GM12892 (cell line): ENCODE measurements around the gene TRIM24.

Experiments
- DNase-seq: peaks from one replicate; pipeline ENCODE4 v3.0.0; 2011; ENCODE audit not compliant: insufficient read length
- FAIRE-seq: peaks from 2 replicates; lab custom pipeline; 2011; peaks lifted over from hg19 to GRCh38; lab: Jason Lieb, UNC
- POLR2A ChIP-seq: IDR thresholded peaks from 2 replicates; pipeline ENCODE4 v1.6.1; 2011; ENCODE audit warnings: low read depth, low read length, control low read depth
- POLR2AphosphoS5 ChIP-seq: IDR thresholded peaks from 2 replicates; pipeline ENCODE4 v1.6.1; 2011; ENCODE audit warnings: low read depth, low read length, control low read depth
- TAF1 ChIP-seq: IDR thresholded peaks from 2 replicates; pipeline ENCODE4 v1.6.1; 2011; ENCODE audit warnings: low read depth, mild to moderate bottlenecking, control low read depth, low read length, borderline replicate concordance

Gene TRIM24

DNA sequence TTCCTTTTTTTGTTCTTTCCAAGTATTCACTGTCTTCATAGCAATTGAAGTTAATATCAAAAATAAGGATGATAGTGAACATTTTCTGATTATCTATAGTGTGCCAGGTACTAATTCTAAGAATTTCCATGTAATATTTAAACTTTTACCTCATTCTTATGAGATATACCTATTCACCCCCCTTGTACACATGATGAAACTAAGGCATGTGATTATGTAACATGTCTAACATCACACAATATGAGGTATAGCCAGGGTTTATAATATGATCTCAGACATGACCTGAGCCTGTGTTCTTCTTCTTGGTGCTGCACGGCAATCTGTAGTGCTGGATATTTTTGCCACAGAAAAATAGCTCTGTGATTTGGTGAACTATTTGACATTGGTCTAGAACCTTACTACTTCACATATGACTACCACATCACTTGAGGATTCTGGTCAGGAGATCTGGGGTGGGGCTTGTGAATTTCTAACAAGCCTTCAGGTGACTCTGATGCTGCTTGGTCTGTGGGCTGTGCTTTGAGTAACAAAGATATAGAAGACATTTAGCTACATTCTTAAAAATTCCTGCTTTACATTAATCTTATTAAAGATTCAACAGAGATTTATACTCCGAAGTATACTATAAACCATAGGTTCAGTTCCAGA is 79.1 kb downstream of the TRIM24 start:
- FAIRE-seq (no peak), DNase-seq (no peak)
- TF ChIP-seq POLR2AphosphoS5 (no peak), TAF1 (no peak), POLR2A (no peak)

DNA sequence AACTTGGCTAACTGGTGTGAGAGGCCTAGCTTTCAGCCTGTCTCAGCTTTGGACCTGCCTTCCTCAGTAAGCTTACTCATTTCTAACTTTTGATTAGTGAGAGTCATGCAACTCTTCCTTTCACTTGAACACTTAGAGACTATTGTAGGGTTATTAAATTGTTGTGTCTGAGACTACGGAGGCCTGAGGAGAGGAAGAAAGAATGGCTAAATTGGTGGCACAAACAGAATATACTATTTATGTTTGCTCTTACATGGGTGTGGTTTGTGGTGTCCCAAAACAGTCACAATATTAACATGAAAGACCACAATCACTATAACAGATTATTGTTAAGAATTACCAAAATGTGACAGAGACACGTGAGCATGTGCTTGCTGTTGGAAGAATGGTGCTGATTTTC is 82.1 kb downstream of the TRIM24 start:
- DNase-seq (no peak), FAIRE-seq (no peak)
- TF ChIP-seq TAF1 (no peak), POLR2A (no peak), POLR2AphosphoS5 (no peak)

DNA sequence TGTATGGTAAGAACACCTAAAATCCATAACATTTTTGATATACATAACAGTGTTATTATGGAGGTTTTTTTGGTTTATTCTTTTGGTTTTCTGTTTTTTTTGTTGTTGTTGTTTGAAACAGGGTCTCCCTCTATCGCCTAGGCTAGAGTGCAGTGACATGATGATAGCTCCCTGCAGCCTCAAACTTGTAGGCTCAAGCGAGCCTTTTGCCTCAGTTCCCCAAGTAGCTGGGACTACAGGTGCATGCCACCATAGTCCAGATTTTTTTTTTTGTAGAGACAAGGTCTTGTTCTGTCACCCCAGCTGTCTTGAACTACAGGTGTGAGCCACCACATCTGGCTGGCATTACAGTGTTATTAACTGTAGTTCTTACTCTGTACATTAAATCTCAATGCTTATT is 83.7 kb downstream of the TRIM24 start:
- DNase-seq (no peak), FAIRE-seq (no peak)
- TF ChIP-seq POLR2AphosphoS5 (no peak), TAF1 (no peak), POLR2A (no peak)

- no peak for TF ChIP-seq TAF1
- no peak for TF ChIP-seq POLR2AphosphoS5
- no peak for TF ChIP-seq POLR2A
- DNase-seq (no peak), FAIRE-seq (no peak)
Observed at GRCh38 chr7:138545123-138545522, 85.1 kb downstream of the TRIM24 start.

- TF ChIP-seq POLR2AphosphoS5 = no peak
- TF ChIP-seq POLR2A = no peak
- no peak for TF ChIP-seq TAF1
- FAIRE-seq = no peak
- DNase-seq = no peak
Observed at GRCh38 chr7:138546064-138546619, 86.1 kb downstream of the TRIM24 start.

- no peak for TF ChIP-seq POLR2A
- no peak for FAIRE-seq
- DNase-seq = no peak
Observed at GRCh38 chr7:138546829-138547228, 86.8 kb downstream of the TRIM24 start.

GRCh38 chr7:138549082-138549481 is 89.0 kb downstream of the TRIM24 start:
- no peak for TF ChIP-seq POLR2AphosphoS5
- no peak for TF ChIP-seq TAF1
- TF ChIP-seq POLR2A = no peak
- DNase-seq (no peak), FAIRE-seq (no peak)

DNA sequence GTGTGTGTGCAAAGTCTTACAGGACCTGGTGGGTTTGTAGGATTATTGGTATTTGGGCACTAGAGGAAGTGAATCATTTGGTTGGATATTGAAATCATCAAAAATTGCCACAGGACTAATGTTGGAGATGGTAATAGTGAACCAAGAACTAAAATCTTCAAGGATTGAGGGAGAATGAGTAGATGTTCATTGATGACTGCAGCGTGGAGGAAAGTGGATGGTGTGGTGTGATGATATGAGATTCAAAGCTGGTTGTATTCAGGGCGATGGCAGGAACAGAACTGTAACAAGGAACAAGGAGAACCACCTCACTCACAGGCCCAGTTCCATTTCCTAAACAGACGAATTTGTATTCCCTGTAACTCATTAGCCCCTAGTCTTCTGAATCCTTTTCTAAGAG is 90.3 kb downstream of the TRIM24 start:
- FAIRE-seq (no peak), DNase-seq (no peak)
- TF ChIP-seq TAF1 (no peak), POLR2AphosphoS5 (no peak), POLR2A (no peak)

- TF ChIP-seq POLR2A (no peak), TAF1 (no peak), POLR2AphosphoS5 (no peak)
- DNase-seq (no peak), FAIRE-seq (no peak)
Observed at GRCh38 chr7:138551102-138551501, 91.0 kb downstream of the TRIM24 start.

DNA sequence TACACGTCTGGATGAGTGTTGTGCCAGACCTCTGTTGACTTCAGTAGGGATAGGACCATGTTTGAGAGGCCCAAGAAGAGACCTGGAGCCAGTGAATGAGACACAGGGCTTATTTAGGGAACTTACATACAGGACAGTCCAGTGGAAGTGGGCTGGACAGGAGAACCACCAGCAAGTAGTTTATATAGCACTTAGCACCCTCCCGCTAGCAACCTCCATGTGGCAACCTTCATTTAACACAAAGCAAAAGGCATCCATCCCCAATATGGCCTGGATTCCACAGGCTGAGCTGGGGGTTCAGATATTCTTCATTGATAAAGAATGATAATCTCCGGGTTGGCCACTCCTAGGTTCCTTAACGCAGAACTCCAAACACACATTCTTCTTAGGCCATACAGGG is 93.7 kb downstream of the TRIM24 start:
- TF ChIP-seq POLR2AphosphoS5 (no peak), TAF1 (no peak), POLR2A (no peak)
- FAIRE-seq = no peak
- DNase-seq = no peak

DNA sequence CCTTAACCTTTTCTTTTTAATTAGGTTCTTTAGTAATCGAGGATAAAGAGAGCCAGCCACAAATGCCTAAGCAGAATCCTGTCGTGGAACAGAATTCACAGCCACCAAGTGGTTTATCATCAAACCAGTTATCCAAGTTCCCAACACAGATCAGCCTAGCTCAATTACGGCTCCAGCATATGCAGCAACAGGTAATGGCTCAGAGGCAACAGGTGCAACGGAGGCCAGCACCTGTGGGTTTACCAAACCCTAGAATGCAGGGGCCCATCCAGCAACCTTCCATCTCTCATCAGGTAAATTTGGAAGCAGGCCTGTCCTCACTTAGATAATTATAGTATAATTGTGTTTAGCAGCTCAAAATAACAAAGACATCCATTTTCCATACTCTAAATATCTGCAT is 94.6 kb downstream of the TRIM24 start:
- DNase-seq (no peak), FAIRE-seq (no peak)
- no peak for TF ChIP-seq TAF1
- TF ChIP-seq POLR2A = no peak
- TF ChIP-seq POLR2AphosphoS5 = no peak

DNA sequence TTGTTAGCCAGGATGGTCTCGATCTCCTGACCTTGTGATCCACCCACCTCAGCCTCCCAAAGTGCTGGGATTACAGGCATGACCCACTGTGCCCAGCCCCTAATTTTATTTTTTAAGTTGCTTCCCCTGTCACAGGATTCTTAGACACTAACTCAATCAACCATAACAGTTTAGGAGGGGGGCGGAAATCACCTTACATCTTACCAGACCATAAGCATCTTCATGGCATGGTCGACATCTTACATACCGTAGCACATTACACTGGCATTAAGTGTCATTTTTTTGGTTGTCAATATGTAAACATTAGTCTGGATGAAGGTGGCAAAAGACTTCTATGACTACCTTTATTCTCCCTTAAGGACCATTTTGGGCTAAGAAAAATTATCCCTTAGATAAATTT is 95.6 kb downstream of the TRIM24 start:
- no peak for FAIRE-seq
- DNase-seq = no peak
- no peak for TF ChIP-seq POLR2AphosphoS5
